Measurements from ENCODE around the gene TRIML1. TPM values are rescaled to one million over a fixed set of nuclear protein-coding genes. Genes with fewer than 3 reads are reported as not detected.

The TRIML1 gene
- total RNA-seq, 1 donor from 2014 or later: not detected

DNA sequence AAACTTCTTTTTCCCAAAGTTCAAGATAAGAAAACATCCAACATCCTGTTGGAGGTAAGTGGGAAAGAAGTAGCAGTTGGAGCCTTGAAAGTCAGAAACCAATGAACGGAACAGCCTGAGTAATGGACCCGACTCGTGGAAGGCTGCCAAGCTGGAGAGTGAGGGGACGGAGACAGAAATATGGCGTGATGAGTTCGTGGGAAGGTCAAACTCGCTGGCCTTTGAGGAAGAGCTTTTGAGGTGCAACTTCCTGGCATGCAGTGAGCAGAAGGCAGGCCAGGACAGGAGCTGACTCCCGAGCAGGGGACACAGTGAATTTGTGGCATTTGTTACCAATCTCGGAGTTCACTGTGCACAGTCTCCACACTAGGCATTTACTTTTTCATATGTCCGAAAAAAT, 1.0 kb upstream of the TRIML1 start:
- Mint-ChIP-seq H3K4me1 (ENCODE audit: unreplicated experiment) (peaks cover 4% of the 10 kb centered on the region), H3K36me3 (ENCODE audit: unreplicated experiment) (no peaks in the 10 kb centered on the region)

DNA sequence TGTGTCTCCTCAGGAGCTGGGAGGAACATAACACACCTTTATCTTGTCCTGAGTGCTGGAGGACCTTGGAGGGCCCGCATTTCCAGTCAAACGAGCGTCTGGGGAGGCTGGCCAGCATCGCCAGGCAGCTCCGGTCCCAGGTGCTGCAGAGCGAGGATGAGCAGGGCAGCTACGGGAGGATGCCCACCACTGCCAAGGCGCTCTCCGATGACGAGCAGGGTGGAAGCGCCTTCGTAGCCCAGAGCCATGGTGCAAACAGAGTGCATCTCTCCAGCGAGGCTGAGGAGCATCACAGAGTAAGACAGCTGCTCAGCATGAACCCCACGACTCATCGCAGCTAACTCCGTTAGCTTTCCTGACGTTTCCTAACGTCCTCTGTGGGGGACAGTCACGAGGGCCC, 430 bp downstream of the TRIML1 start:
- Mint-ChIP-seq H3K4me3 (ENCODE audit: unreplicated experiment) (no peak overlapping the region), H3K27me3 (ENCODE audit: unreplicated experiment) (no peaks in the 10 kb centered on the region), H3K36me3 (ENCODE audit: unreplicated experiment) (no peaks in the 10 kb centered on the region), H3K4me1 (ENCODE audit: unreplicated experiment) (peaks cover 4% of the 10 kb centered on the region), H3K9me3 (ENCODE audit: unreplicated experiment) (no peaks in the 10 kb centered on the region), H3K27ac (ENCODE audit: unreplicated experiment) (no peak overlapping the region)
- no peak for DNase-seq (ENCODE audit: extremely low spot score, unreplicated experiment)
- TF ChIP-seq, protein P1, sequence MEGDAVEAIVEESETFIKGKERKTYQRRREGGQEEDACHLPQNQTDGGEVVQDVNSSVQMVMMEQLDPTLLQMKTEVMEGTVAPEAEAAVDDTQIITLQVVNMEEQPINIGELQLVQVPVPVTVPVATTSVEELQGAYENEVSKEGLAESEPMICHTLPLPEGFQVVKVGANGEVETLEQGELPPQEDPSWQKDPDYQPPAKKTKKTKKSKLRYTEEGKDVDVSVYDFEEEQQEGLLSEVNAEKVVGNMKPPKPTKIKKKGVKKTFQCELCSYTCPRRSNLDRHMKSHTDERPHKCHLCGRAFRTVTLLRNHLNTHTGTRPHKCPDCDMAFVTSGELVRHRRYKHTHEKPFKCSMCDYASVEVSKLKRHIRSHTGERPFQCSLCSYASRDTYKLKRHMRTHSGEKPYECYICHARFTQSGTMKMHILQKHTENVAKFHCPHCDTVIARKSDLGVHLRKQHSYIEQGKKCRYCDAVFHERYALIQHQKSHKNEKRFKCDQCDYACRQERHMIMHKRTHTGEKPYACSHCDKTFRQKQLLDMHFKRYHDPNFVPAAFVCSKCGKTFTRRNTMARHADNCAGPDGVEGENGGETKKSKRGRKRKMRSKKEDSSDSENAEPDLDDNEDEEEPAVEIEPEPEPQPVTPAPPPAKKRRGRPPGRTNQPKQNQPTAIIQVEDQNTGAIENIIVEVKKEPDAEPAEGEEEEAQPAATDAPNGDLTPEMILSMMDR (IDR thresholded peaks at IDR 0.05): no peak

More for the DNA sequence above, 1.0 kb upstream of the TRIML1 start:
- H3K27me3 Mint-ChIP-seq (ENCODE audit: unreplicated experiment): no peaks in the 10 kb centered on the region
- DNase-seq (ENCODE audit: extremely low spot score, unreplicated experiment): no peak
- no peaks in the 10 kb centered on the region for H3K9me3 Mint-ChIP-seq (ENCODE audit: unreplicated experiment)
- H3K27ac Mint-ChIP-seq (ENCODE audit: unreplicated experiment): no peak overlapping the region
- TF ChIP-seq, protein P1 (IDR thresholded peaks at IDR 0.05): no peak
- H3K4me3 Mint-ChIP-seq (ENCODE audit: unreplicated experiment): no peak overlapping the region

DNA sequence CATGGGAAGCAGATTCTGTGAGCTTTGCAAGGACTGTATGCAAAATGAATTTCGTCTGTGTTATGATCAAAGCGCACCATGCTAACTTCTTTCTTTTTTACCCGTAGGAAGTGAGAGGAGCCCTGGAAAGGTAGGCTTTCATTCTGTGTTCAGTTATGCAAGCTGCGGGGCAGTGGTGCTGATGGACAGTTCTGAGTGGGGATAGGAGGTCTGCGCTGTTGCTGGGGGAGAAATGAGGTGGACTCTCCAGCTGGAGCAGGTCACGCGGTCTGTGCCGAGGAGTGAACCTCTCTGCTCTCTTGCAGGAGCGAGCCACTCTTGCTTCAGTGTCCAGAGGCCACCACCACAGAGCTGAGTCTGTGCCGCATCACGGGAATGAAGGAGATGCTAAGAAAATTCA, 4.5 kb downstream of the TRIML1 start:
- Mint-ChIP-seq H3K4me3 (ENCODE audit: unreplicated experiment) (no peak overlapping the region), H3K4me1 (ENCODE audit: unreplicated experiment) (peaks cover 4% of the 10 kb centered on the region), H3K27ac (ENCODE audit: unreplicated experiment) (no peak overlapping the region), H3K9me3 (ENCODE audit: unreplicated experiment) (no peaks in the 10 kb centered on the region), H3K36me3 (ENCODE audit: unreplicated experiment) (no peaks in the 10 kb centered on the region), H3K27me3 (ENCODE audit: unreplicated experiment) (no peaks in the 10 kb centered on the region)
- TF ChIP-seq, protein P1 (IDR thresholded peaks at IDR 0.05): no peak
- DNase-seq (ENCODE audit: extremely low spot score, unreplicated experiment): no peak

DNA sequence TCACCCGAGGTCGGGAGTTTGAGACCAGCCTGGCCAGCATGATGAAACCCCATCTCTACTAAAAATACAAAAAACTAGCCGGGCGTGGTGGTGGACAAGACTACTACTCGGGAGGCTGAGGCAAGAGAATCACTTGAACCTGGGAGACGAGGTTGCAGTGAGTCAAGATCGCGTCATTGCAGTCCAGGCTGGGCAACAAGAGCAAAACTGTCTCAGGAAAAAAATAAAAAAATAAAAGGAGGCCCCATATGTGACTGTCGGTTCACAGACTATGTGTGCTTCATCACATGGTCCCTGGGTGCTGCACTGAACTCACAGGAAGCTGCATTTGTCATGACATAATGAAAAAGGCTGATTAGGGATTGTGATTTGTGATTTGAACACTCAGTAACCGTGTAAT, 6.4 kb downstream of the TRIML1 start:
- no peak for DNase-seq (ENCODE audit: extremely low spot score, unreplicated experiment)
- no peaks in the 10 kb centered on the region for H3K27me3 Mint-ChIP-seq (ENCODE audit: unreplicated experiment)

DNA sequence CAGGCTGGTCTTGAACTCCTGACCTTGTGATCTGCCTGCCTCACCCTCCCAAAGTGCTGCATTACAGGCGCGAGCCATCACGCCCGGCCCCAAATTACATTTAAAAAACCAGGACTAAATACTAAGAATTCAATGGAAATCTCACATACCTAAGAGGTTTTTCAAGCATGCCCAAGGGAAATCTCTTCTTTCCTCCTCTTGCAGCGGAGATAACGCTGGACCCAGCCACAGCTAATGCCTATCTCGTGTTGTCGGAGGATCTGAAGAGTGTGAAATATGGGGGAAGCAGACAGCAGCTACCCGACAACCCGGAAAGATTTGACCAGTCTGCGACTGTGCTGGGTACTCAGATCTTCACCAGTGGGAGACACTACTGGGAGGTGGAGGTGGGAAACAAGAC, 7.4 kb downstream of the TRIML1 start:
- no peak for DNase-seq (ENCODE audit: extremely low spot score, unreplicated experiment)
- no peak overlapping the region for H3K27ac Mint-ChIP-seq (ENCODE audit: unreplicated experiment)
- H3K27me3 Mint-ChIP-seq (ENCODE audit: unreplicated experiment): no peaks in the 10 kb centered on the region

More for the DNA sequence above, 6.4 kb downstream of the TRIML1 start:
- Mint-ChIP-seq H3K9me3 (ENCODE audit: unreplicated experiment) (no peaks in the 10 kb centered on the region), H3K27ac (ENCODE audit: unreplicated experiment) (no peak overlapping the region), H3K4me1 (ENCODE audit: unreplicated experiment) (peaks cover 2% of the 10 kb centered on the region), H3K4me3 (ENCODE audit: unreplicated experiment) (no peak overlapping the region), H3K36me3 (ENCODE audit: unreplicated experiment) (no peaks in the 10 kb centered on the region)
- TF ChIP-seq, protein P1 (IDR thresholded peaks at IDR 0.05): no peak

More for the DNA sequence above, 7.4 kb downstream of the TRIML1 start:
- Mint-ChIP-seq H3K36me3 (ENCODE audit: unreplicated experiment) (no peaks in the 10 kb centered on the region), H3K9me3 (ENCODE audit: unreplicated experiment) (no peaks in the 10 kb centered on the region), H3K4me1 (ENCODE audit: unreplicated experiment) (no peaks in the 10 kb centered on the region), H3K4me3 (ENCODE audit: unreplicated experiment) (no peak overlapping the region)
- TF ChIP-seq, protein P1 (IDR thresholded peaks at IDR 0.05): no peak

All from osteocyte (in vitro differentiated cells).